NCI-H2081 treated with DMSO at 0.1 percent for 48 hours (cell line): ENCODE data around the gene KRTAP10-7.
"Not testable (repeated sequence)": the region's sequence is repeated elsewhere in the genome, so short reads cannot be mapped to it uniquely, and the experiment has no call there.

Experiments
- DNase-seq: peaks from one replicate; lab custom pipeline; 2025; lab: John Stamatoyannopoulos, UW

KRTAP10-7 gene

GRCh38 chr21:44571844-44572782, 28.3 kb upstream of the KRTAP10-7 start:
- DNase-seq, result no peak

GRCh38 chr21:44572959-44573583, 27.3 kb upstream of the KRTAP10-7 start:
- DNase-seq, result no peak

- not testable (repeated sequence) for DNase-seq
These were observed 26.6 kb upstream of the KRTAP10-7 start, which contains the start of gene KRTAP10-4 for GRCh38 chr21:44573630-44574456. TSS of gene KRTAP10-4 (plus strand) at chr21:44573729. CDS start at chr21:44573759, 30 bp downstream.

- no peak for DNase-seq
These were observed 25.7 kb upstream of the KRTAP10-7 start for GRCh38 chr21:44574457-44575306.

GRCh38 chr21:44575307-44576024, 24.9 kb upstream of the KRTAP10-7 start:
- no peak for DNase-seq

- no peak for DNase-seq
These were observed 24.4 kb upstream of the KRTAP10-7 start for GRCh38 chr21:44576025-44576420.

- DNase-seq, result no peak
These were observed 21.9 kb upstream of the KRTAP10-7 start for GRCh38 chr21:44578371-44579055.

- DNase-seq, result no peak
These were observed 21.2 kb upstream of the KRTAP10-7 start for GRCh38 chr21:44579056-44579832.

GRCh38 chr21:44579833-44580144, 20.6 kb upstream of the KRTAP10-7 start:
- DNase-seq, result no peak

- not testable (repeated sequence) for DNase-seq
These were observed 20.1 kb upstream of the KRTAP10-7 start, which contains the start of gene KRTAP10-5 for GRCh38 chr21:44580231-44580821. TSS of gene KRTAP10-5 (minus strand) at chr21:44580604. CDS start at chr21:44580578, 26 bp downstream.

- DNase-seq, result no peak
These were observed 19.2 kb upstream of the KRTAP10-7 start for GRCh38 chr21:44581158-44581557.

GRCh38 chr21:44582055-44582454, 18.3 kb upstream of the KRTAP10-7 start:
- no peak for DNase-seq

GRCh38 chr21:44583089-44583799, 17.2 kb upstream of the KRTAP10-7 start:
- no peak for DNase-seq

- DNase-seq, result no peak
These were observed 16.6 kb upstream of the KRTAP10-7 start for GRCh38 chr21:44583800-44584147.

GRCh38 chr21:44585892-44586291, 14.5 kb upstream of the KRTAP10-7 start:
- no peak for DNase-seq

GRCh38 chr21:44589094-44589493, 11.3 kb upstream of the KRTAP10-7 start:
- no peak for DNase-seq

- DNase-seq, result no peak
These were observed 10.7 kb upstream of the KRTAP10-7 start for GRCh38 chr21:44589586-44590305.

GRCh38 chr21:44590311-44590721, 10.1 kb upstream of the KRTAP10-7 start:
- DNase-seq, result no peak
